HS-5 (cell line): Measurements from ENCODE around the gene PARVA.
A peak's percentile ranks its signal among the peaks of the same experiment; 100 is the strongest.
"Not testable (repeated sequence)": the region's sequence is repeated elsewhere in the genome, so short reads cannot be mapped to it uniquely, and the experiment has no call there.

Experiments used
- DNase-seq: peaks from one replicate; pipeline ENCODE4 v3.0.0-alpha.2; 2012; ENCODE audit warnings: low read depth

The PARVA gene

DNA sequence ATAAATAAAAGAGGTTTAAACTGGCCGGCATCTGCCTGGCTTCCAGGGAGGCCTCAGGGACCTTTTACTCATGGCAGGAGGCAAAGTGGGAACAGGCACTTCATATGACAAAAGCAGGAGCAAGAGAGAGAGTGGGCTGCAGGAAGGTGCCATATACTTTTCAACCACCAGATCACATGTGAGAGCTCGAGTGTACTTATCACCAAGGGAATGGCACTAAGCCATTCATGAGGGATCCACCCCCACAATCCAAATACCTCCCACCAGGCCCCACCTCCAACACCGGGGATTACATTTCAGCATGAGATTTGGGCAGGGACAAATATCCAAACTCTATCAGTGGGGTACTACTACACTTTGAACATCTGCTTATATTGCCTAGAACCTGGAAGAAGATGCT, 126.5 kb downstream of the PARVA start:
- no peak for DNase-seq

DNA sequence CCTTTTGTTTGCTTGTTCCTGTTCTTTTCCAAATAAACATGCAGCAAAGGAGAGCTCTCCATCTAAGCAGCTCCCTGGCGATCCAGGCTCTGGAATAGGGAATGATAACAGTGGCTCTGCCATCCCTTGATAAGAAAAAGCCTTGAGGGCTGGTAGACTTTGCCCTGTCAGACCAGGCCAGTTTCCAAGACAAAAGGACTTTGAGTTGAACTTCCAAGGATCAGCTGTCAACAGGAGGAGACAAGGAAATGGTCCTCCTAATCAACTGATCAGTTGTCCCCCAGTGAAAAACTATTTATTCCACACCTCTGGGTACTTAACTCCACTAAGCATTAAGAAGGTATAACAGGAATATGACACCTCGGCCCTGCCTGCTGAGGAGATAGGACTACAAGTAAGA, 127.8 kb downstream of the PARVA start:
- DNase-seq = no peak

- peak; percentile 13 for DNase-seq
Observed at GRCh38 chr11:12506404-12506921, 129.1 kb downstream of the PARVA start.

GRCh38 chr11:12507391-12507790, 130.0 kb downstream of the PARVA start:
- no peak for DNase-seq

DNA sequence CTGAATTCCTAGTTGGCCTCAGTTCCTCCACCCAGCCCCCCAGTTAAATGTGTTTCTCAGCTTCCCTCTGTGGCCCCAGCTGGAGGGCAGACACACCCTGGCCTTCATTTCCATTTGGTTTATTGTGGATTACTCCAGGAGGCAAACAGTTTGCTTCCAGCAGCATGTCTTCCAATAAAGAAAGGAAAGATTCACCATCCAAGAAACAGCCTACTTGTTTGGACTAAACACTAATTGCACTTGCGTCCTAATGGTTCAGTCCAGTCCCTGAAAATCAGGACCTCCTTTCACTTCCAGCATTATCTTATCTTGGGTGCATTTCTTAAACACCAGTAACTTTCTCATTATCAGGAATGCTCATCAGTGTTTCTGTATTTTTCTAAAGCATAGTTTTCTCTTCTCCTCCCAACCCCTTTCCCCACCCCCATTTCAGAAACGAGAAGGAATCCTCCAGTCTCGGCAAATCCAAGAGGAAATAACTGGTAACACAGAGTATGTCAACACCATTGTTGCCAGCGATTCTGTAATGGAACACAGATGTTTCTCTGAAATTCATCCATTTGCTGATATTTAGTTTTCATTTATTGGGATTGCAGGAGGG, 130.9 kb downstream of the PARVA start:
- DNase-seq = peak; percentile 33

DNA sequence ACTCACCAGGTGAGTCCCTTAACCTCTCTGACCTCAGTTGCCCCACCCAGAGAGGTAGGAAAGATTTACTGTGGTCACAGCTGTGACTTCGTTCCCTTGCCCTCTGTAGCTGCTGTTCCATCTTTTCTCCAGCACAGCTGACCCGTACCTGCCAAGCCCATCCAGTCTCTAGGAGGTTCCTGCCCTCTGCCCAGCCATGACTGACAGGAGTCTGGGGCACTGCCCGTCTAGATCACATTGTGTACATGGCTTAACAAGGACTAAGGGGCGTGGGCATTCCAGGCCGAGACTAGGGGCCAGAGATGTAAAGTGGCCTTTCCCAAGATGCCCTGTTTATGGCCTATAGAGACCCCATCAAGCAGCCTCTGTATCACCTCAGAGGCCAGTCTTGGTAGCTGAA, 132.0 kb downstream of the PARVA start:
- DNase-seq = no peak

DNA sequence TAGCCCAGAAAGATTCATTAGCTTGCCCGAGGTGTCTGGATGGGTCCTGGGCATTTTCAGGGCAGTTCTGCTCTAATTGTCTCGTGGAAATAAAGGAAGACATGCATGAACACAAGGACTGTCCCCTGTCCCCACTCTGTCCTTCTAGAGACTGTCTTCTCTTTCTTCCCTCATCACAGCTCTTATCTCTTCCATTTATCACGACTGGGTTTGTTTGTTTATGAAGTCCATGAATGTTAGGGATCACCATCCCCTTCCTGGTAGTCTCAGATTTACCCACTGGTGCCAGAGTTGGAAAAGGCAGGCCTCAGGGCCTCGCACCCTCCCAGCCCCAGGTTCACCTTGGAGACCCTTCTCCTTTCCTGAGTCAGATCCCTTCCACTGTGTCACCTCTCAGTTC, 134.8 kb downstream of the PARVA start:
- no peak for DNase-seq

- DNase-seq = no peak
Observed at GRCh38 chr11:12512826-12513395, 135.5 kb downstream of the PARVA start.

- no peak for DNase-seq
Observed at GRCh38 chr11:12516387-12517105, 139.2 kb downstream of the PARVA start.

- DNase-seq = no peak
Observed at GRCh38 chr11:12517306-12517705, 139.9 kb downstream of the PARVA start.

- DNase-seq = no peak
Observed at GRCh38 chr11:12517741-12518140, 140.4 kb downstream of the PARVA start.

GRCh38 chr11:12518606-12519385, 141.4 kb downstream of the PARVA start:
- DNase-seq = no peak

DNA sequence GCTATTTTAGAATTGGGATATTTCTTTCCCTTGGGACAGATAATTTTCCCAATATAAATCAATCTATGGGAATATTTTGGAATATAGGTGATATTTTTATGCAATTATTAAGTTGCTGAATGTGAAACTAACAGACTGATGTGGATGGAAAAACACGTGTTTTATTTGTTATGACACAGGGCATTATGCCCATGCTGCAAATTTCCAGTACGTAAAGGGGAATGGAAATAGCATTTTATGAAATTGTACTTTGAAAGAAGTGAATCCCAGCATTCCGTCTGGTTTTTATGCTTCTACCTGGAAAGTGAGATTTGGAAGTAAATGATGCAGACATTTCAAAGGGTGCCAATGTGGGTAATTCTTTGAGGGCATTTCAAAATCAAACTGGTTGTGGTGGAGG, 142.7 kb downstream of the PARVA start:
- DNase-seq = no peak

GRCh38 chr11:12520576-12520975, 143.2 kb downstream of the PARVA start:
- not testable (repeated sequence) for DNase-seq

DNA sequence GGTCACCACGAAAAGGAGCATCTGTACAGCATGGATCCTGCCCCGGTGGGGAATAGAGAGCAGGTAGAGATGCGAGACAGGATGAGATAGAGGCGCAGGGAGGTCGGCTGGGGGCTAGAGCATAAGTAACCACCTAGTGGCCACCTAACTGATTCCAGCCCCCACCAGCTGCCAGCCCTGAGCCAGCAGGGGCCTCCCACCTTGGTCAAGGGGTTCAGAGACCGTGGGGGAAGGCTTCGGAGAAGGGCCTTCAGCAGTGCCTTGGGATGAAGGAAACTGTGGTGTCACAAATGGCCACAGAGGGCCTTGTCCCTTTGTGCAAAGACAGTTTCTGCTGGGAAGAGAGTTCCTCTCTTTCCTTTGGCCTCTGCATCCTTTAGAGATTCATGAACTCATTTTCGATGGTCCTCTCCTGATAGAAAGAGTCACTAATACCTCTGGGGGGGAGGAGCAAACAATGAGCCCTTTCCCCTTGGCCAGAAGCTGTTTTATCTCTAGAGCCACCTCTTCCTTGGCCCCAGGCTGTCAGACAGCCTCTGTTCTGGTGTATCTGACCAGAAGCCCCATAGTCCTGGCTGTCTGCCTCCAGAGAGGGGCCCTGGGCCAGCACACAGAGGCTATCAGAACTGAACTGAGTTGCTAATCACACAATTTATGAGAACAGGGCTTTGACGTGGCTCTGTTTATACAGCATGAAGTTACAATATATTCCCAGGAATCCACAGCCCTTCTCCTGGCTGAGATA, 146.0 kb downstream of the PARVA start:
- no peak for DNase-seq

DNA sequence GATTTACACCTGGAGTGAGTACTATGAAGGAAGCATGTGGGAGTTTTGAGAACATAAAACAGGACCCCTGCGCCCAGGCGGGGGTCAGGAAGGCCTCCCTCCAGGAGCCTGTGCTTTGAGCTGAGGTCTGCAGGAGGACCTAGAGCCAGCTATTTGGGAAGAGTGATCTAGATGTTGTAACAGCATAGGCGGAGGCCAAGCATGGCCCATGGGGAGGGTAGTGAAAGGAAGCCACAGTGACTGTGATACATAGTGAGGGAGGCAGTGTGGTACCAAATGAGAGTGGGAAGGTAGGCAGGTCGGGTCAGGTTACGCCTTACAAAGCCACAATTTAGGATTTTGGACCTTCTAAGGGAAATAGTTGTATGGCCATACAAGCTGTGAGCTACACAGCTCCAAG, 147.5 kb downstream of the PARVA start:
- no peak for DNase-seq

DNA sequence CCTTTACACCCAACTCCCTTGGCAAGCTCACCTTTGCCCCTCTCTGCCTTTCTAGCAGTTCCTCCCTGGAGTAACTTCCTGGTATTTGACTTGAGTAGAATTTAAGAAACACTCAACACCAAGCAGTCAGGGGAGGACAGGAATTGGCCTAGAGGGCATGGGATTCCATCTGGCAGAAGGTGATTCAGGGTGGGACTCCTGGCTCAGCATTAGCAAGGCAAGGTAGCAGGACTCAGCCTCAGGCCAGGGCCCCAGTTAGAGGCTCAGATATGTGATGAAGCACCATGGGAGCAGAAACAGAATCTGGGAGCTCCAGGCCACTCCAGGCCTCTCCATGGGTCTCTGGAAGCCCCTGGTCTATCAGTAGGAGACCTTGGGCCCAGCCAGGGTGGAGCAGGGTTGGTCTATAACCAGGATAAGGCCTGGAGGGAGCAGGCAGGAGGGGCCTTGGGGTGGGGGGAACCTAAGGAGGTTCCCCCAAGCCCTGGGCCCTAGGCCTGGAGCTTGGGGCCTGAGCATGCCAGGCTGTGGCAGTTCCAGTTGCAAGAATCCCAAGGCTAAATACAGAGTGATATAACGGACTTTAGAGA, 148.2 kb downstream of the PARVA start:
- no peak for DNase-seq

DNA sequence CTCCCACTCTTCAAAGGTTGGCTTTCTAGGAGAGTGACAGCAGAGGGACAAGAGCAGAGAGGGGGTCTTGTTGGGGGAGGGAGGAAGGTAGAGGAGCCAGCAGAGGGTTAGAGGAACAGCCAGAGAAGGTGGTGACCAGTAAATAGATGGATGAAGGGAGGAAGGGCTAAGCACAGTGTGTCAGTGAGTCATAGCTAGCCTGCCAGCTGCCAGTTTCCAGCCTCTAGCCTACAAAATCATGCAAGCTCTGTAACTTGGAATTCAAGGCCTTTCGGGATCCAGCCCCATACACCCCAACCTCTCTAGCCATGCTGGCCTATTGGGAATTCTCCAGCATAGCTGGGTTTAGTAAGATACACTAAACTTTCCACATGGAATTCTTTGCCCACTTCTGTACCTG, 149.4 kb downstream of the PARVA start:
- DNase-seq = peak; percentile 24

- no peak for DNase-seq
Observed at GRCh38 chr11:12528487-12528886, 151.1 kb downstream of the PARVA start.

DNA sequence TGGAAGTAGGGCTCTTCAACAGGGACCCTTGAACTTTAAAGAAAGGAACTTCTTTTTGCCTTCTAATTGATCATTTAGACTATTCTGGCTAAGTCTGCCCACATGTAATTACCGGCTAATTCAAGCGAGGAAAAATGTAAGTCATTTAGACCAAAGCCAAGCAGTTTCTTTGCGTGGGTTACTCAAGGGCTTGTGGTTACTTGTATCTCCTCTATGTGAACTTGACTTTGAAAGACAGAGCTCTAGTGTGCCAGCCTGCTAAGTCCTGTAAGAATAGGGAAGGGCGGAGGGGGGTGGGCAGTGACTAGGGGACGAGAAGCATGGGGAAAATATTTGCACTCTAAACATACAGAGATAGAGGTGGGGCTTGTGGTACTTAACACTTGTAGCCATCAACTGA, 151.7 kb downstream of the PARVA start:
- DNase-seq = no peak

GRCh38 chr11:12529793-12530192, 152.4 kb downstream of the PARVA start:
- DNase-seq = no peak

DNA sequence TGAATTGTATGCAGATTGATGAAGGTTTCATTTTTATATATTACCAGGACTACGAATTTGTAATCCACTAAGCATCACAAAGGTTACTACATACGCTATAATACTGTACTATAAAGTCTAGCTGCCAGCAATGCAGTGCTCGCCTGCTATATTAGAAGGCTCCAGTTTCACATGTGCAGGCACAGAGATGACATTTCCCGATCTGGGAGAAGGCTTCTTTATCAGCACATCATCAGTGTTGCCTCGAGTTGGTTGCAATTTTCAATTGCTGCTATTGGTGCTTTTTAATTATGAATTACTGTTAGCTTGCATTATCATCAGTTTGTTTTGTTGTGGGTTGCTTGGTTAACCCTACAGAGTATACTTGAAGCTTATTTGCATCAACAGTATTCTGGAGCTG, 153.6 kb downstream of the PARVA start:
- DNase-seq = no peak
